ENCODE data around the gene HOXD3. TPM values are rescaled to one million over a fixed set of nuclear protein-coding genes. Genes with fewer than 3 reads are reported as not detected.

HOXD3 gene
- total and polyA plus RNA-seq, 12 donors = 0.10 to 1.1 (median 0.27) TPM; not detected in 5

DNA sequence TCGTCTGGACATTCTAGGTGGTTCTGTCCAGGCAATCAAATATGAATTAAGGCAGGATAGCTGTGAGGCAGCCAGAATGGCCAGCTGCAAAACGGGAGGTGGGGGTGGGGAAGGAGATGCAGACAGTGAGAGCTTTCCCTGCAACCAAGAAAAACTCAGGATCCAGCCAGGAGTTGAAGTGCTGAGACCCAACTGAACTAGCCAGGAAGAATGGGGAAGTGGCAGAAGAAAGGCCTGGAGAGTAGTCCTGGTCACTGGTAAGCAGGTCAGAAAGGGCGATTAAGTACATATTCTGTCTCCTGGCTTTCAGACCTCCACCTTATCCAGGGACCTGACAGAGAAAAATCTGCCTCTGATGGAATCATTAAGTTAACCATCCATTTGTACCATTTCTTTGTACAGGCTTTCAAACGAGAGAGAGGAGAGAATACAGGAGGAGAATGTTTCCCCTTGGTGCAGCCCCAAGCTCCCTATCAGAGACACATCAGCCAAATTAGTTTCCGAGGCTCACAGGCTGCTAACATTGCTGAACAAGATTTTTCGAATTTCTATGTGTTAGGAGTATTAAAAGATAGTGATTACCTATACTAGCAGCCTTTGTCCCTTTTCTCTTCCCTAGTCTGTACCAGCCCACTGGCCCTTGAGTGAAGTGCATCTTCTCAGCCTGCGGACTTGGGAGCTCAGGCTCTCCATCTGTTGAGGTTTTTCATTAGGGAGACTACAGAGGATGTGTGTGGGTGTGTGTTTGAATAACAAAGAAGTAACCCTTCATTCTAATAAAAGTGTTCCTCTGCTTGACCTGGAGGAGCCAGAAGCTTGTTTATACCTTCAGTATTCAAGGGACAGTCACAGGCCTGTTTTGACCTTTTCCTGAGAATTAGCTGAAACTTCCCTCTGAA is 18.9 kb downstream of the HOXD3 start:
- ATAC-seq (no peak), DNase-seq (no peak)
- Histone ChIP-seq H3K36me3 (no peaks in the 10 kb centered on the region), H3K27ac (peak overlapping the region in 1 of 10 donors; percentile 36), H3K27me3 (peaks cover 37 to 100% (median 100%) of the 10 kb centered on the region in 7 donors), H3K9me3 (no peaks in the 10 kb centered on the region), H3K4me3 (no peak overlapping the region), H3K4me1 (peaks cover 3 to 30% (median 10%) of the 10 kb centered on the region in 9 donors)
- WGBS, 2 donors = 86 to 89% methylated on average over 7 of the region's 7 CpGs
- intact Hi-C loops (cut with DNase I) = no loop called here
- TF ChIP-seq, protein P1, sequence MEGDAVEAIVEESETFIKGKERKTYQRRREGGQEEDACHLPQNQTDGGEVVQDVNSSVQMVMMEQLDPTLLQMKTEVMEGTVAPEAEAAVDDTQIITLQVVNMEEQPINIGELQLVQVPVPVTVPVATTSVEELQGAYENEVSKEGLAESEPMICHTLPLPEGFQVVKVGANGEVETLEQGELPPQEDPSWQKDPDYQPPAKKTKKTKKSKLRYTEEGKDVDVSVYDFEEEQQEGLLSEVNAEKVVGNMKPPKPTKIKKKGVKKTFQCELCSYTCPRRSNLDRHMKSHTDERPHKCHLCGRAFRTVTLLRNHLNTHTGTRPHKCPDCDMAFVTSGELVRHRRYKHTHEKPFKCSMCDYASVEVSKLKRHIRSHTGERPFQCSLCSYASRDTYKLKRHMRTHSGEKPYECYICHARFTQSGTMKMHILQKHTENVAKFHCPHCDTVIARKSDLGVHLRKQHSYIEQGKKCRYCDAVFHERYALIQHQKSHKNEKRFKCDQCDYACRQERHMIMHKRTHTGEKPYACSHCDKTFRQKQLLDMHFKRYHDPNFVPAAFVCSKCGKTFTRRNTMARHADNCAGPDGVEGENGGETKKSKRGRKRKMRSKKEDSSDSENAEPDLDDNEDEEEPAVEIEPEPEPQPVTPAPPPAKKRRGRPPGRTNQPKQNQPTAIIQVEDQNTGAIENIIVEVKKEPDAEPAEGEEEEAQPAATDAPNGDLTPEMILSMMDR (IDR thresholded peaks at IDR 0.05) = no peak

- H3K4me3 ChIP-seq = peak overlapping the region; percentile 13 to 54 (median 30)
- DNase-seq (no peak), ATAC-seq (peak in 2 of 8 donors; percentile 34 to 41)
- H3K27ac ChIP-seq = peak overlapping the region in 4 of 10 donors; percentile 21 to 67 (median 46)
- TF ChIP-seq, protein P1 (IDR thresholded peaks at IDR 0.05) = no peak
- intact Hi-C loops (cut with DNase I) = no loop called here
- 11 to 13% methylated on average over 12 of the region's 12 CpGs for WGBS, 2 donors
- peaks cover 26 to 100% (median 99%) of the 10 kb centered on the region in 7 donors for H3K27me3 ChIP-seq
- no peaks in the 10 kb centered on the region for H3K36me3 ChIP-seq
- no peaks in the 10 kb centered on the region for H3K9me3 ChIP-seq
- H3K4me1 ChIP-seq = peaks cover 0 to 17% (median 7%) of the 10 kb centered on the region in 9 donors
Observed at GRCh38 chr2:176177580-176178037, 20.5 kb downstream of the HOXD3 start.

DNA sequence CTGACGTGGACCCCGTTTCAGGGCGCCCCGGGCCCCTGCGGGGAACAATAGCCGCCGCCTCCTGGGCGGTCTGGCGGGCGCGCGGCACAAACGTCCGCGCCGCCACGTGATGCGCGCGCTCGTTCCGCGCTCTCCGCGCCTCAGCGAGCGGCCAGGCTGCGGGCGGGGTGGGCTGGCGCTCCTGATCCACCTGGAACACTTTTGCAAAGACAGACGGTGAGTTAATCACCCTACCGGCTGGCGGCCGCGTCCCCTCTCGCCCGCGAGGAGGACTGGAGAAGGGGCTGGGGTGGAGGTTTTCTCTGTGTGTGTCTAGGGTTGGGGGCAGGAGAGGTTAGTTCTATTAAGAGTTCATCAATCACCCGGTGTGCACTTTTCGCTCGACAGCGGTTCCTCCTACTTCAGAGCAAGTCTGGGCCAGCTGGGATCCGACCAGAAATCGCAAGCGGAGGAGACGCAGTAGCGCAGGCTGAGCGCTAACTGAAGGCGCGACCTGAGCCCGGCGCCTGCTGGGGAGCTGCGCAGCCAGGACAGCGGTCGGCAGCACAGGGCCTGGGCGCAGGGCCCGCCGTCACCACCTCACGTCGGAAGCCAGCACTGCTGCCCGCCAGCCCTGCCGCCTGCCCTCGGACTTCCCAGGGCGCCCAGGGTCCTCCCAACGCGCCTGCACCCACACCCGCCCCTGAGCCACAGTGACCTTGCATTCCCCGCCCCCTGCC is 21.1 kb downstream of the HOXD3 start:
- H3K27ac ChIP-seq = peak overlapping the region in 4 of 10 donors; percentile 21 to 67 (median 52)
- intact Hi-C loops (cut with DNase I) = no loop called here
- DNase-seq = no peak
- H3K9me3 ChIP-seq = no peaks in the 10 kb centered on the region
- peaks cover 23 to 100% (median 99%) of the 10 kb centered on the region in 7 donors for H3K27me3 ChIP-seq
- H3K36me3 ChIP-seq = no peaks in the 10 kb centered on the region
- 2 to 3% methylated on average over 65 to 68 of the region's 68 CpGs for WGBS, 2 donors
- H3K4me3 ChIP-seq = peak overlapping the region; percentile 13 to 54 (median 30)
- peaks cover 0 to 17% (median 7%) of the 10 kb centered on the region in 9 donors for H3K4me1 ChIP-seq
- ATAC-seq = peak in 3 of 8 donors; percentile 27 to 60 (median 50)
- TF ChIP-seq, protein P1 (IDR thresholded peaks at IDR 0.05) = no peak

DNA sequence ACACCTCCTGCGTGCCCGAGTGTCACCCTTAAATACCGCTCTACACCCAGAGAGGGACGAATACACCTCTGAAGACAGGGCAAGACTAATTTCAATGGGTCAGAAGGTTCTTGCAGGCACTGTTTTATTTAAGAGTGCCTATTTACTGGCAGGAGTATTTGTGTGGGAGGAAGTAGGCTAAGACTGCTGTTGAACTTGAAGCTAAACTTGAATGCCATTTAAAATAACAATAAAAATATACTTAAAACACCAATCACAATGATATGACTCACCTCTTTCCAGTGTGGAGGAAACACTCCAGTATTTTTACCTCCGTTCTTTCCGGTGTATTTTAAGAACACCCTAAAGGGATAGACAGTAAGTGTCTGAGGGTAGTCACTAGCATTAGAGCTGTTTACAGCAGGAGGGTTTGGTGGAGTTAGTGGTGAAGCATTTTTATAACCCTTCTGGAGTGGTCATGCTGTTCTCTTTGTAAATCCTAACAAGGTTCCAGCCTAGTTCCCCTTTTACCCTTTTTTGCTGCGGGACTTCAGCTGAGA is 21.7 kb downstream of the HOXD3 start:
- TF ChIP-seq, protein P1 (IDR thresholded peaks at IDR 0.05) = no peak
- intact Hi-C loops (cut with DNase I) = no loop called here
- 24 to 26% methylated on average over 7 of the region's 7 CpGs for WGBS, 2 donors
- H3K9me3 ChIP-seq = no peaks in the 10 kb centered on the region
- DNase-seq (no peak), ATAC-seq (peak in 1 of 8 donors; percentile 41)
- peaks cover 0 to 17% (median 7%) of the 10 kb centered on the region in 9 donors for H3K4me1 ChIP-seq
- peaks cover 23 to 100% (median 99%) of the 10 kb centered on the region in 7 donors for H3K27me3 ChIP-seq
- H3K36me3 ChIP-seq = no peaks in the 10 kb centered on the region
- peak overlapping the region in 3 of 10 donors; percentile 52 to 67 (median 52) for H3K27ac ChIP-seq
- H3K4me3 ChIP-seq = peak overlapping the region in 8 of 10 donors; percentile 14 to 54 (median 36)
